Measurements from ENCODE around the gene PXYLP1. TPM values are rescaled to one million over a fixed set of nuclear protein-coding genes. Genes with fewer than 3 reads are reported as not detected.
A peak's percentile ranks its signal among the peaks of the same experiment; 100 is the strongest.
"Not testable (repeated sequence)": the region's sequence is repeated elsewhere in the genome, so short reads cannot be mapped to it uniquely, and the experiment has no call there.

The PXYLP1 gene
- polyA plus RNA-seq, 1 experiment = 11.2 TPM

DNA sequence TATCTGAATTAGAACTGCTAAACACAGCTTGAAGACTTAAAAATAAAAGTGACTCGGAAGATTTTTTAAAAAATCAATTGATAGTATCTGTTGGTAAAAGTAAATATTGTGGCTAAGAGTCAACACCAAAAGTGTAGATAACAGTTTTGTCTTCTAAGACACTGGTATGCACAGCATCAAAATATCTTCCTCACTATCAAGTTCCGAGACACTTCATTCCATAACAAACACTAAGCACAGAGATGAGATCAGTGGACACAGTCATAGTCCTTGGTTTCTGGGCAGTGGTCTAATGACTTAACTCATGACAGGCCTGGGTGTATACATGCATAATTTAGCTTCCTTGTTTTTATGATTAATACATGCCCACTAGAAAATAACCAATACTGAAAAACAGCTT is 63.2 kb downstream of the PXYLP1 start:
- POLR2A ChIA-PET = interaction anchor here (0.6 kb wide), 1 partner anchor 10 kb away, joined by 3 read pairs; no protein-coding TSS in a partner anchor
- Histone ChIP-seq H3K4me3 (ENCODE audit: low read depth, low read length) (no peak overlapping the region), H3K27me3 (ENCODE audit: control insufficient read depth, insufficient read depth, low read length) (no peaks in the 10 kb centered on the region), H3K36me3 (ENCODE audit: control insufficient read depth, insufficient read depth, low read length) (no peaks in the 10 kb centered on the region; the same call in 1 of the 2 replicates)
- TF ChIP-seq, protein P1, sequence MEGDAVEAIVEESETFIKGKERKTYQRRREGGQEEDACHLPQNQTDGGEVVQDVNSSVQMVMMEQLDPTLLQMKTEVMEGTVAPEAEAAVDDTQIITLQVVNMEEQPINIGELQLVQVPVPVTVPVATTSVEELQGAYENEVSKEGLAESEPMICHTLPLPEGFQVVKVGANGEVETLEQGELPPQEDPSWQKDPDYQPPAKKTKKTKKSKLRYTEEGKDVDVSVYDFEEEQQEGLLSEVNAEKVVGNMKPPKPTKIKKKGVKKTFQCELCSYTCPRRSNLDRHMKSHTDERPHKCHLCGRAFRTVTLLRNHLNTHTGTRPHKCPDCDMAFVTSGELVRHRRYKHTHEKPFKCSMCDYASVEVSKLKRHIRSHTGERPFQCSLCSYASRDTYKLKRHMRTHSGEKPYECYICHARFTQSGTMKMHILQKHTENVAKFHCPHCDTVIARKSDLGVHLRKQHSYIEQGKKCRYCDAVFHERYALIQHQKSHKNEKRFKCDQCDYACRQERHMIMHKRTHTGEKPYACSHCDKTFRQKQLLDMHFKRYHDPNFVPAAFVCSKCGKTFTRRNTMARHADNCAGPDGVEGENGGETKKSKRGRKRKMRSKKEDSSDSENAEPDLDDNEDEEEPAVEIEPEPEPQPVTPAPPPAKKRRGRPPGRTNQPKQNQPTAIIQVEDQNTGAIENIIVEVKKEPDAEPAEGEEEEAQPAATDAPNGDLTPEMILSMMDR (IDR thresholded peaks at IDR 0.05; ENCODE audit: insufficient read depth, low read depth, low read length) = no peak
- peak; percentile 26 for DNase-seq (ENCODE audit: low read depth)
- CTCF ChIA-PET = interaction anchor here (0.8 to 1.8 kb wide), 7 partner anchors 8 to 160 kb away, joined by 3 to 9 read pairs (median 4); partner anchors contain the start of gene PXYLP1

DNA sequence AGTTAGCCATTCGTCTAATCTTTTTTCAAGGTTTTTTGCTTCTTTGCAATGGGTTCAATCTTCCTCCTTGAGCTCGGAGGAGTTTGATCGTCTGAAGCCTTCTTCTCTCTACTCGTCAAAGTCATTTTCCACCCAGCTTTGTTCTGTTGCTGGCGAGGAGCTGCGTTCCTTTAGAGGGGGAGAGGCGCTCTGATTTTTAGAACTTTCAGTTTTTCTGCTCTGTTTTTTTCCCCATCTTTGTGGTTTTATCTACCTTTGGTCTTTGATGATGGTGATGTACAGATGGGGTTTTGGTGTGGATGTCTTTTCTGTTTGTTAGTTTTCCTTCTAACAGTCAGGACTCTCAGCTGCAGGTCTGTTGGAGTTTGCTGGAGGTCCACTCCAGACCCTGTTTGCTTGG is 68.8 kb downstream of the PXYLP1 start:
- DNase-seq (ENCODE audit: low read depth); H3K27me3 ChIP-seq (ENCODE audit: control insufficient read depth, insufficient read depth, low read length); H3K4me3 ChIP-seq (ENCODE audit: low read depth, low read length); H3K36me3 ChIP-seq (ENCODE audit: control insufficient read depth, insufficient read depth, low read length); POLR2A ChIA-PET: not testable (repeated sequence)
- CTCF ChIA-PET = interaction anchor here (0.7 to 14.7 kb wide), 4 partner anchors 16 to 289 kb away, joined by 4 to 282 read pairs (median 61); partner anchors contain the start of gene PXYLP1

DNA sequence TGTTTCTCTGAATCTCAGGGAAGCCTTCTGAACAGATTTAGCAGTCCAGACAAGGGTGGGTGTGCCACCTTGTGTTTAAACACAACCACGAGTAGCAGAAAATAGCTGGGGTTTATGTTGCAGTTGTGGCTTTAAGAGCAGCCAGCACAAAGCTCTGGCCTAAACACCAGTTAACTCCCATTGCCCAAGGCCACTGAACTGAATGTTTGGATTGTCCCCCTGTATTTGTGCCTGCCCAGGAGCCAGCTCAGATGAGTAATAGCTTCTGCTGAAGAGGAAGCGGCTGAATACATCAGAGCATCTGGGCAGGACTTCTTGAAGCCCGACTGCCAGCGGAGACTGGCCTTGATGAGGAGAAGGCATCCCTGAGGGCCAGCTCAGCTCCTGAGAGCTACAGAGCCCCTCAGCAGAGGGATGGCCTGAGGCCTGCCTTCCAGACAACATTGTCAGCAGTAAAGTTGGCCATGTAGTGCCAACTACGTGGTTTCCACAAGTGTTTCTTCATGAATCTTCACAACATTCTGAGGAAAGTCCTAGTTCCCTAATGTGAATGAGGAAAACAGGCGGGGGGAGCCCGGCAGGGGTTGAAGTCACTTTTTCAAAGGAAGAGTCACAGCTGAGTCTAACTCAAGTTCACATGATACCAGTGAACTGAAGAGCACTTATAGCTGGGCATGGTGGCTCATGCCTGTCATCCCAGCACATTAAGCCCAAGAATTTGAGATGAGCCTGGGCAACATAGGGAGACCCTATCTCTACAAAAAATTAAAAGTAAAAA is 70.9 kb downstream of the PXYLP1 start:
- TF ChIP-seq, protein P1 (IDR thresholded peaks at IDR 0.05; ENCODE audit: insufficient read depth, low read depth, low read length) = peak; percentile 45; the same call in 1 of the 2 replicates
- ChIA-PET POLR2A (interaction anchor here (0.6 to 0.7 kb wide), 2 partner anchors 71 to 83 kb away, joined by 4 read pairs; partner anchors contain the start of gene PXYLP1), CTCF (interaction anchor here (0.7 to 14.7 kb wide), 26 partner anchors 8 to 327 kb away, joined by 3 to 282 read pairs (median 4); partner anchors contain the start of gene PXYLP1)
- H3K27me3 ChIP-seq (ENCODE audit: control insufficient read depth, insufficient read depth, low read length) = no peaks in the 10 kb centered on the region
- DNase-seq (ENCODE audit: low read depth) = peak; percentile 59
- no peak overlapping the region for H3K4me3 ChIP-seq (ENCODE audit: low read depth, low read length)
- no peaks in the 10 kb centered on the region for H3K36me3 ChIP-seq (ENCODE audit: control insufficient read depth, insufficient read depth, low read length)

DNA sequence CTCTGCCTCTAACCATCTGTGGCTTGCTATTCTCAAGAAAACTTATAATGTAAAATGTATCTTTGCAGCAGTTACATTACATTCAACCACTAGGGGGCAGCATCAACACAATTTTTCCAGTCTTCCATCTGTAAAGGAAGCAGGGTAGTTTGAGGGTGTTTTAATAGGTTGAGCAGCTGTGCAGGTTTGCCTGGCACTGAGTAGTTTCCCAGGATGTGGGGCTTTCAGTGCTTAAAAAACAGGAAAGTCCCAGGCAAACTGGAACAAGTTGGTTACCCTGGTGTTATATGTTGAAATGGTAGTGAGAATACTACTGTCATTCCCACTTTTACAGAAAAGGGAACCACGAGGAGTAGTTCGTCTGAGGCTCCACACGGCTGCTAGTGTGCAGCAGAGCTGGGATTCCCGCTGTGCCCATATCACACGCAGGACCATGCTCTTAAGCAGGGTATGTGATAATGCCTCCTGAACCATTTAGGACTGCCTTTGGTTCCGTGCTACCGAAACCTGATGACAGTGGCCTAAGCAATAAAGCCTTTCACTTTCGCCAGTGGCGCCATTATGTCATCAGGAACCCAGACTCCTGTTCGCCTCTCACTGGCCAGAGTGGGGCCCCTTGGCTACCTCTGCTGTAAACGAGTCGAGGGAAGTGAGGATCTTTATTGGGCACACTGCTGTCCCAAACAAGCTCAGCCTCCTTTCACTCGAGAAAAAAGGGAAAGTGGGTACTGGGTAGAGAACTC is 72.0 kb downstream of the PXYLP1 start:
- DNase-seq (ENCODE audit: low read depth) = peak; percentile 44
- ChIA-PET CTCF (interaction anchor here (0.7 to 14.7 kb wide), 30 partner anchors 9 to 304 kb away, joined by 3 to 282 read pairs (median 5); partner anchors contain the start of gene PXYLP1), POLR2A (no interaction called here)
- TF ChIP-seq, protein P1 (IDR thresholded peaks at IDR 0.05; ENCODE audit: insufficient read depth, low read depth, low read length) = peak; percentile 68
- Histone ChIP-seq H3K27me3 (ENCODE audit: control insufficient read depth, insufficient read depth, low read length) (no peaks in the 10 kb centered on the region), H3K4me3 (ENCODE audit: low read depth, low read length) (no peak overlapping the region), H3K36me3 (ENCODE audit: control insufficient read depth, insufficient read depth, low read length) (no peaks in the 10 kb centered on the region)

DNA sequence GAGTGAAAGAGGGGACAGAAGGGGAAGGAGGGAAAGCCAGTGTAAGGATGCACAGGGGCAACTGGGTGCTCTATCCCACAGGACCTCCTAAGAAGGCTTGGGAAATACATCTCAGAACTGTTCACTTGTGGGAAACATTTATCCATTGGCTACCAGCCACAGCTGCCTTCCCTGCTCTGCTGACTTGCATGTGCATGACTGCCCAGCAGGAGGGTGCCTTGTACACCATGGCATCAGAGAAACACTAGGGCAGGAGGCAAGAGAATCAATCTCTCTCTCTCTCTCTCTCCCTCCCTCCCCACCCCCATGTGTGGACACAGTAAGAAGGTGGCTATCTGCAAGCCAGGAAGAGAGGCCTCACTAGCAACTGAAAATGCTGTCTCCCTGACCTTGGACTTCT is 73.8 kb downstream of the PXYLP1 start:
- TF ChIP-seq, protein P1 (IDR thresholded peaks at IDR 0.05; ENCODE audit: insufficient read depth, low read depth, low read length) = peak; percentile 40; the same call in 1 of the 2 replicates
- ChIA-PET CTCF (interaction anchor here (0.6 to 14.7 kb wide), 11 partner anchors 10 to 256 kb away, joined by 3 to 282 read pairs (median 4); partner anchors contain the start of gene PXYLP1), POLR2A (interaction anchor here (0.6 kb wide), 2 partner anchors 10 to 153 kb away, joined by 3 to 5 read pairs; no protein-coding TSS in a partner anchor)
- H3K4me3 ChIP-seq (ENCODE audit: low read depth, low read length) = no peak overlapping the region
- no peak for DNase-seq (ENCODE audit: low read depth)
- no peaks in the 10 kb centered on the region for H3K36me3 ChIP-seq (ENCODE audit: control insufficient read depth, insufficient read depth, low read length)
- no peaks in the 10 kb centered on the region for H3K27me3 ChIP-seq (ENCODE audit: control insufficient read depth, insufficient read depth, low read length)
